GM18498 (cell line): ENCODE data around the gene ORM1.
"Not testable (repeated sequence)": the region's sequence is repeated elsewhere in the genome, so short reads cannot be mapped to it uniquely, and the experiment has no call there.

ENCODE experiments used
- ATAC-seq: cut with Tn5 transposase; IDR thresholded peaks from one replicate; pipeline ENCODE4 v1.9.1; 2021; ENCODE audit warnings: mild to moderate bottlenecking, moderate library complexity; ENCODE audit not compliant: unreplicated experiment

Gene ORM1

GRCh38 chr9:114322831-114323531 is at the start of gene ORM1:
TSS of gene ORM1 (plus strand) at chr9:114323098. CDS start at chr9:114323134, 36 bp downstream.
- ATAC-seq: not testable (repeated sequence)

GRCh38 chr9:114273461-114273881 is 49.4 kb upstream of the ORM1 start:
- ATAC-seq: no peak

- no peak for ATAC-seq
These were observed 48.7 kb upstream of the ORM1 start for GRCh38 chr9:114274217-114274616.

- no peak for ATAC-seq
These were observed 47.5 kb upstream of the ORM1 start for GRCh38 chr9:114275246-114276004.

- ATAC-seq: no peak
These were observed 45.7 kb upstream of the ORM1 start for GRCh38 chr9:114276908-114277821.

- ATAC-seq: no peak
These were observed 44.5 kb upstream of the ORM1 start for GRCh38 chr9:114278356-114278755.

- ATAC-seq: no peak
These were observed 43.9 kb upstream of the ORM1 start for GRCh38 chr9:114278881-114279570.

- no peak for ATAC-seq
These were observed 43.2 kb upstream of the ORM1 start for GRCh38 chr9:114279693-114280092.

- no peak for ATAC-seq
These were observed 42.0 kb upstream of the ORM1 start for GRCh38 chr9:114280636-114281472.

GRCh38 chr9:114281473-114282103 is 41.3 kb upstream of the ORM1 start:
- ATAC-seq: no peak

GRCh38 chr9:114282104-114282485 is 40.8 kb upstream of the ORM1 start:
- no peak for ATAC-seq

GRCh38 chr9:114282507-114282906 is 40.4 kb upstream of the ORM1 start:
- ATAC-seq: no peak

GRCh38 chr9:114282926-114283325 is 40.0 kb upstream of the ORM1 start:
- no peak for ATAC-seq

- no peak for ATAC-seq
These were observed 39.3 kb upstream of the ORM1 start for GRCh38 chr9:114283551-114284111.

GRCh38 chr9:114284316-114285060 is 38.4 kb upstream of the ORM1 start:
- no peak for ATAC-seq

GRCh38 chr9:114285166-114285867 is 37.6 kb upstream of the ORM1 start:
- ATAC-seq: no peak

GRCh38 chr9:114286146-114286679 is 36.7 kb upstream of the ORM1 start:
- no peak for ATAC-seq
